Measurements from ENCODE around the gene LBHD1. TPM values are rescaled to one million over a fixed set of nuclear protein-coding genes. Genes with fewer than 3 reads are reported as not detected.

LBHD1 gene
- total RNA-seq, 1 donor from 2014 or later: 2.8 TPM

GRCh38 chr11:62709247-62710000 lies 37.4 kb upstream of the LBHD1 start:
- H3K4me3 Mint-ChIP-seq (ENCODE audit: unreplicated experiment): peak overlapping the region; percentile 87
- H3K27ac Mint-ChIP-seq (ENCODE audit: unreplicated experiment): peak overlapping the region; percentile 99
- H3K36me3 Mint-ChIP-seq (ENCODE audit: low read depth): peaks cover 14% of the 10 kb centered on the region
- H3K4me1 Mint-ChIP-seq (ENCODE audit: low read depth): peaks cover 42% of the 10 kb centered on the region
- DNase-seq (ENCODE audit: low spot score): peak; percentile 98
- TF ChIP-seq CTCF (IDR thresholded peaks at IDR 0.05): peak; percentile 42
- H3K9me3 Mint-ChIP-seq (ENCODE audit: low read depth): no peaks in the 10 kb centered on the region
- H3K27me3 Mint-ChIP-seq (ENCODE audit: low read depth): no peaks in the 10 kb centered on the region

GRCh38 chr11:62708793-62709192 lies 36.7 kb upstream of the LBHD1 start:
- Mint-ChIP-seq H3K27me3 (ENCODE audit: low read depth) (no peaks in the 10 kb centered on the region), H3K9me3 (ENCODE audit: low read depth) (no peaks in the 10 kb centered on the region), H3K4me3 (ENCODE audit: unreplicated experiment) (peak overlapping the region; percentile 87), H3K27ac (ENCODE audit: unreplicated experiment) (peak overlapping the region; percentile 99), H3K4me1 (ENCODE audit: low read depth) (peaks cover 38% of the 10 kb centered on the region), H3K36me3 (ENCODE audit: low read depth) (peaks cover 12% of the 10 kb centered on the region)
- TF ChIP-seq CTCF (IDR thresholded peaks at IDR 0.05): no peak
- DNase-seq (ENCODE audit: low spot score): no peak

GRCh38 chr11:62708392-62708791 lies 36.3 kb upstream of the LBHD1 start:
- no peak for DNase-seq (ENCODE audit: low spot score)
- Mint-ChIP-seq H3K4me3 (ENCODE audit: unreplicated experiment) (peak overlapping the region; percentile 87), H3K9me3 (ENCODE audit: low read depth) (no peaks in the 10 kb centered on the region), H3K4me1 (ENCODE audit: low read depth) (peaks cover 38% of the 10 kb centered on the region), H3K27ac (ENCODE audit: unreplicated experiment) (no peak overlapping the region), H3K36me3 (ENCODE audit: low read depth) (peaks cover 11% of the 10 kb centered on the region), H3K27me3 (ENCODE audit: low read depth) (no peaks in the 10 kb centered on the region)
- no peak for TF ChIP-seq CTCF (IDR thresholded peaks at IDR 0.05)

- Mint-ChIP-seq H3K4me3 (ENCODE audit: unreplicated experiment) (peak within 1 kb of the TSS; percentile 92), H3K36me3 (ENCODE audit: low read depth) (peaks cover 10% of the 10 kb centered on the region), H3K9me3 (ENCODE audit: low read depth) (no peaks in the 10 kb centered on the region), H3K4me1 (ENCODE audit: low read depth) (peaks cover 38% of the 10 kb centered on the region), H3K27ac (ENCODE audit: unreplicated experiment) (peak within 1 kb of the TSS; percentile 84), H3K27me3 (ENCODE audit: low read depth) (no peaks in the 10 kb centered on the region)
- no peak for TF ChIP-seq CTCF (IDR thresholded peaks at IDR 0.05)
- DNase-seq (ENCODE audit: low spot score): peak; percentile 69
These were observed 35.3 kb upstream of the LBHD1 start, which contains the start of the genes BSCL2 and GNG3 for GRCh38 chr11:62707277-62707861. TSS of gene BSCL2 (minus strand) at chr11:62707424. CDS start at chr11:62707195, 229 bp downstream. TSS of gene GNG3 (plus strand) at chr11:62707676. CDS start at chr11:62708296, 620 bp downstream.

- peak overlapping the region; percentile 92 for H3K4me3 Mint-ChIP-seq (ENCODE audit: unreplicated experiment)
- no peak for TF ChIP-seq CTCF (IDR thresholded peaks at IDR 0.05)
- peaks cover 38% of the 10 kb centered on the region for H3K4me1 Mint-ChIP-seq (ENCODE audit: low read depth)
These were observed 34.8 kb upstream of the LBHD1 start for GRCh38 chr11:62706850-62707247.

More at GRCh38 chr11:62706850-62707247, 34.8 kb upstream of the LBHD1 start:
- H3K27me3 Mint-ChIP-seq (ENCODE audit: low read depth): no peaks in the 10 kb centered on the region
- peak overlapping the region; percentile 84 for H3K27ac Mint-ChIP-seq (ENCODE audit: unreplicated experiment)
- H3K36me3 Mint-ChIP-seq (ENCODE audit: low read depth): peaks cover 8% of the 10 kb centered on the region
- no peaks in the 10 kb centered on the region for H3K9me3 Mint-ChIP-seq (ENCODE audit: low read depth)
- no peak for DNase-seq (ENCODE audit: low spot score)
